H9 (cell line): ENCODE measurements around the gene GYS1. TPM values are rescaled to one million over a fixed set of nuclear protein-coding genes. Genes with fewer than 3 reads are reported as not detected.

Experiments used
- DNase-seq: peaks from one replicate; pipeline ENCODE4 v3.0.0-alpha.2; 2017
- H2AFZ ChIP-seq: one replicate; pipeline ENCODE4 v1.6.1; 2013; ENCODE audit warnings: mild to moderate bottlenecking, low read length, control low read depth, moderate library complexity
- H2AK5ac ChIP-seq: 2 replicates; pipeline ENCODE4 v1.6.1; 2013; ENCODE audit warnings: low read length, control low read depth, mixed read lengths; ENCODE audit not compliant: insufficient read length
- H2BK120ac ChIP-seq: one replicate; pipeline ENCODE4 v1.6.1; 2013; ENCODE audit warnings: low read depth, mild to moderate bottlenecking, low read length, control low read depth, inconsistent platforms; ENCODE audit not compliant: poor library complexity, severe bottlenecking
- H2BK12ac ChIP-seq: 2 replicates; pipeline ENCODE4 v1.6.1; 2013; ENCODE audit warnings: low read length, control low read depth, mixed read lengths, low read depth; ENCODE audit not compliant: insufficient read length
- H2BK15ac ChIP-seq: 2 replicates; pipeline ENCODE4 v1.6.1; 2013; ENCODE audit warnings: low read depth, low read length, control low read depth
- H2BK20ac ChIP-seq: one replicate; pipeline ENCODE4 v1.6.1; 2013; ENCODE audit warnings: low read depth, mild to moderate bottlenecking, low read length, control low read depth, inconsistent platforms; ENCODE audit not compliant: poor library complexity, severe bottlenecking
- H2BK5ac ChIP-seq: 2 replicates; pipeline ENCODE4 v1.6.1; 2013; ENCODE audit warnings: low read length, control low read depth, mixed read lengths; ENCODE audit not compliant: insufficient read length
- H3K14ac ChIP-seq: 2 replicates; pipeline ENCODE4 v1.6.1; 2013; ENCODE audit warnings: low read length, control low read depth; ENCODE audit not compliant: insufficient read depth
- H3K18ac ChIP-seq: 2 replicates; pipeline ENCODE4 v1.6.1; 2013; ENCODE audit warnings: low read depth, mild to moderate bottlenecking, mixed read lengths, low read length, control low read depth; ENCODE audit not compliant: insufficient read length
- H3K23ac ChIP-seq: 2 replicates; pipeline ENCODE4 v1.6.1; 2013; ENCODE audit warnings: low read length, control low read depth, mixed read lengths, low read depth; ENCODE audit not compliant: insufficient read length
- H3K23me2 ChIP-seq: 2 replicates; pipeline ENCODE4 v1.6.1; 2013; ENCODE audit warnings: low read depth, mild to moderate bottlenecking, mixed read lengths, low read length, control low read depth; ENCODE audit not compliant: insufficient read length, poor library complexity, severe bottlenecking
- H3K27ac ChIP-seq: 2 replicates; pipeline ENCODE4 v1.5.1; 2013; ENCODE audit warnings: low read length, control low read depth, mixed read lengths, low read depth; ENCODE audit not compliant: insufficient read length
- H3K27me3 ChIP-seq: 2 replicates; pipeline ENCODE4 v1.6.1; 2013; ENCODE audit warnings: low read length, control low read depth, inconsistent platforms; ENCODE audit not compliant: insufficient read depth
- H3K4ac ChIP-seq: 2 replicates; pipeline ENCODE4 v1.6.1; 2013; ENCODE audit warnings: low read depth, mild to moderate bottlenecking, control low read depth, inconsistent platforms, low read length, moderate library complexity
- H3K4me1 ChIP-seq: 2 replicates; pipeline ENCODE4 v1.6.1; 2013; ENCODE audit warnings: low read length, control low read depth, inconsistent platforms; ENCODE audit not compliant: insufficient read depth
- H3K4me2 ChIP-seq: 2 replicates; pipeline ENCODE4 v1.6.1; 2013; ENCODE audit warnings: low read length, control low read depth, mixed read lengths; ENCODE audit not compliant: insufficient read length, insufficient read depth
- H3K56ac ChIP-seq: 2 replicates; pipeline ENCODE4 v1.6.1; 2013; ENCODE audit warnings: low read depth, mild to moderate bottlenecking, mixed read lengths, low read length, control low read depth; ENCODE audit not compliant: insufficient read length
- H3K79me1 ChIP-seq: 2 replicates; pipeline ENCODE4 v1.6.1; 2013; ENCODE audit warnings: low read depth, mild to moderate bottlenecking, moderate library complexity, low read length, control low read depth, inconsistent platforms; ENCODE audit not compliant: insufficient read depth, poor library complexity, severe bottlenecking
- H3K79me2 ChIP-seq: 2 replicates; pipeline ENCODE4 v1.6.1; 2013; ENCODE audit warnings: low read length, control low read depth, inconsistent platforms; ENCODE audit not compliant: insufficient read depth
- H3K9ac ChIP-seq: 2 replicates; pipeline ENCODE4 v1.6.1; 2013; ENCODE audit warnings: low read length, control low read depth, mixed read lengths; ENCODE audit not compliant: insufficient read length; ENCODE audit errors: extremely low read depth
- H3K9me3 ChIP-seq: one replicate; pipeline ENCODE4 v1.6.1; 2013; ENCODE audit warnings: low read depth, low read length, inconsistent platforms; ENCODE audit not compliant: control insufficient read depth
- H3T11ph ChIP-seq: one replicate; pipeline ENCODE4 v1.6.1; 2013; ENCODE audit warnings: mild to moderate bottlenecking, low read length, control low read depth, inconsistent platforms
- H4K20me1 ChIP-seq: one replicate; pipeline ENCODE4 v1.6.1; 2013; ENCODE audit not compliant: control insufficient read depth, insufficient read length, insufficient read depth
- H4K5ac ChIP-seq: 2 replicates; pipeline ENCODE4 v1.6.1; 2013; ENCODE audit warnings: low read depth, mild to moderate bottlenecking, mixed read lengths, low read length, control low read depth; ENCODE audit not compliant: insufficient read length
- H4K8ac ChIP-seq: replicated peaks from 2 replicates; pipeline ENCODE4 v1.6.1; 2013; ENCODE audit warnings: low read length, control low read depth, mixed read lengths, low read depth; ENCODE audit not compliant: insufficient read length
- H4K91ac ChIP-seq: 2 replicates; pipeline ENCODE4 v1.6.1; 2013; ENCODE audit warnings: low read depth, mild to moderate bottlenecking, moderate library complexity, mixed read lengths, low read length, control low read depth; ENCODE audit not compliant: insufficient read length
- H3K27ac Mint-ChIP-seq, 3 experiments: 2 replicates in 2 of 3; 3 replicates in 1 of 3; pipeline ENCODE4 v1.8.0; 2020 to 2021; ENCODE audit warnings: mixed read lengths in 3 of 3, mild to moderate bottlenecking in 1 of 3, moderate library complexity in 1 of 3
- H3K27me3 Mint-ChIP-seq: 2 replicates; pipeline ENCODE4 v1.8.0; 2021; ENCODE audit warnings: low read depth, mild to moderate bottlenecking, moderate library complexity, mixed read lengths
- H3K36me3 Mint-ChIP-seq, 3 experiments: 2 replicates in 2 of 3; 3 replicates in 1 of 3; pipeline ENCODE4 v1.8.0; 2020 to 2021; ENCODE audit warnings: low read depth in 3 of 3, mixed read lengths in 3 of 3; ENCODE audit not compliant: insufficient read depth in 1 of 3
- H3K4me1 Mint-ChIP-seq, 2 experiments: 2 replicates each; pipeline ENCODE4 v1.8.0; 2020; ENCODE audit warnings: mixed read lengths in 2 of 2
- H3K4me3 Mint-ChIP-seq, 2 experiments: 2 replicates in 1 of 2; 3 replicates in 1 of 2; pipeline ENCODE4 v1.8.0; 2020 to 2021; ENCODE audit warnings: mild to moderate bottlenecking in 2 of 2, mixed read lengths in 2 of 2, moderate library complexity in 1 of 2
- H3K9me3 Mint-ChIP-seq, 2 experiments: 2 replicates in 1 of 2; 3 replicates in 1 of 2; pipeline ENCODE4 v1.8.0; 2020; ENCODE audit warnings: mild to moderate bottlenecking in 2 of 2, mixed read lengths in 2 of 2, moderate library complexity in 1 of 2
- CTCF ChIP-seq: fragments of 200-600 bp; sonication (generic); conservative IDR thresholded peaks from 3 replicates; pipeline ENCODE4 v1.8.0; 2021; ENCODE audit warnings: antibody characterized with exemption, mild to moderate bottlenecking
- WGBS: extraction: QIAGEN DNeasy Blood & Tissue Kit; methylation state at CpG from one replicate; pipeline ENCODE4 v1.1.7; 2013; ENCODE audit warnings: missing lambda C conversion rate, low lambda C conversion rate, mixed read lengths; ENCODE audit not compliant: insufficient read length; ENCODE audit errors: extremely low coverage; 5-methylcytosine and 5-hydroxymethylcytosine counted together
- total RNA-seq: library from RNA; stranded (reverse); gene quantifications from 2 replicates; pipeline ENCODE4 v1.2.1, GENCODE V29; 2021

The GYS1 gene
- total RNA-seq, 1 experiment from 2014 or later = 44.3 TPM

- no peak overlapping the region for H3K4me2 ChIP-seq
- peaks cover 8% of the 10 kb centered on the region in 2 experiments for H3K4me1 Mint-ChIP-seq
- TF ChIP-seq CTCF = no peak
- no peak overlapping the region for H3K18ac ChIP-seq
- H3K79me1 ChIP-seq = no peaks in the 10 kb centered on the region
- H3K27ac ChIP-seq = no peak overlapping the region
- no peaks in the 10 kb centered on the region for H3K4me1 ChIP-seq
- H2AFZ ChIP-seq = no peak overlapping the region
- no peak overlapping the region for H4K91ac ChIP-seq
- no peaks in the 10 kb centered on the region for H3K9me3 ChIP-seq
- H2BK120ac ChIP-seq = no peak overlapping the region
- no peaks in the 10 kb centered on the region for H3K27me3 ChIP-seq
- H3K4ac ChIP-seq = no peak overlapping the region
- DNase-seq = no peak
- H3K27me3 Mint-ChIP-seq = no peaks in the 10 kb centered on the region
- H2BK12ac ChIP-seq = no peak overlapping the region
- H2BK15ac ChIP-seq = no peak overlapping the region
- H3K9ac ChIP-seq = no peak overlapping the region
- no peaks in the 10 kb centered on the region for H3K23me2 ChIP-seq
- no peak overlapping the region for H3T11ph ChIP-seq
- no peaks in the 10 kb centered on the region; a peak in 1 of 5 replicates for H3K9me3 Mint-ChIP-seq
- H4K20me1 ChIP-seq = no peaks in the 10 kb centered on the region
- H3K79me2 ChIP-seq = no peaks in the 10 kb centered on the region
- no peak overlapping the region for H3K23ac ChIP-seq
- H2AK5ac ChIP-seq = no peak overlapping the region
- no CpG with 5 or more reads among the region's 13 CpGs for WGBS
- peaks cover 29 to 72% (median 67%) of the 10 kb centered on the region in 3 experiments for H3K36me3 Mint-ChIP-seq
- no peak overlapping the region for H2BK20ac ChIP-seq
- no peak overlapping the region for H4K8ac ChIP-seq
- no peak overlapping the region for H2BK5ac ChIP-seq
- no peak overlapping the region for H3K14ac ChIP-seq
- no peak overlapping the region for H3K4me3 Mint-ChIP-seq
- no peak overlapping the region for H4K5ac ChIP-seq
- no peak overlapping the region for H3K56ac ChIP-seq
- no peak overlapping the region for H3K27ac Mint-ChIP-seq
Observed at GRCh38 chr19:48985711-48986110, 7.4 kb downstream of the GYS1 start.
